Stimulated activated naive CD4-positive, alpha-beta T cell (primary cell): Measurements from ENCODE around the gene ZMYND19.
"Not testable (repeated sequence)": the region's sequence is repeated elsewhere in the genome, so short reads cannot be mapped to it uniquely, and the experiment has no call there.

Experiments
- DNase-seq, 6 experiments: peaks; one replicate each; lab custom pipeline; 2025; lab: John Stamatoyannopoulos, UW

The ZMYND19 gene

DNA sequence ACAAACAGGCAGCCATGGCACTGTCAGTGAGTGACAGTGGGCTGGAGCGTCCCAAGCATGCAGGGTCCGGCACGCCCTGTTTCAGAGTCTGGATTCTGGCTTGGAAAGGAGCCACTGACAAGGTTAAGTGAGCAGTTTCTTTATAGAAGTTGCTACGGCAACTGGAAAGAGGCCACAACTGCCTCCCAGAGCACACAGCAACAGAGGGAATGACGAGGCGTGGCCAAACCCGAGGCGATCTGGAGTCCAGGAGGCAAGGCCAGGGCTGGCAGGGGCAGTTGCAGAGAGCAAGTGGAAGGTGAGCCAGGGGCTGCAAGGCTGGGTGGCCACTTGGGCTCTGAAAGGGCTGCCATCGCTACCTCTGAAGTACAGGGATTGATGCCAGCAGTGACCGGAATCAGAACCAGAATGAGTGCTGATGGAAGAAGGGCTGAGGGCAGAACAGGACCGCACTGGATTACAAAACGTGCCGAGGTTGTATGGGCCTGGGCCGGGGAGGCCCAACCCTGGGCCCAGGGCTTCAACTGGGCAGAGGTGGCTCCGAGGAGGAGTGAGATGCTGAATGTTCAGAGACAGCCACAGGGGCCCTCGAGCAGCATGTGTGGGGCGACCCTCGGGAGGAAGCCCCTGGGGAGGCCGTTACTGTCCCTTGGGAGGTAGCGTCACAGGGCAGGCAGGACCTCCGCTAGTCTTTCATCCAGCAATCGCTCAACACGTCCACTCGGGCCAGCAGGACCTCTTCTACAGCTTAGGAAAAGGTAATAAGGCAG is 34.1 kb downstream of the ZMYND19 start:
- no peak for DNase-seq

DNA sequence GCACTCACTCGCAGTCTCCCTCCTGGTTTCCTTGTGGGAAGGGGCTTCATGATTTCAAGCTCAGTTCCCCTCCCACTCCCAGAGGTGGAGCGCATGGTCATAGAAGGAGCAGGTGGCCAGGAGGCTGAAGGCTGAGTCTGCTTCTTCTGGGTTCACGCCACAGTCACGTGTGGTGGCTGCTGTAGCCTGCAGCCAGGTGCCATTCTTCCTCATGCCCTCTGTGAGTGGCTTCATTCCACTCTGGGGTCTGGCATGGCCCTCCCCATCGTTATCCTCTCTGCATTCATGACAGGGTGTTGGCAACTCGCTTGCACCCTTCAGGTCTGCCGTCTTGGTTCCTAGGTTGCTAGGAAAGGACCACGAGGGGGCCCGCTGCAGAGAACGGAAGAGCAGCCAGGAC is 35.1 kb downstream of the ZMYND19 start:
- DNase-seq, result no peak

DNA sequence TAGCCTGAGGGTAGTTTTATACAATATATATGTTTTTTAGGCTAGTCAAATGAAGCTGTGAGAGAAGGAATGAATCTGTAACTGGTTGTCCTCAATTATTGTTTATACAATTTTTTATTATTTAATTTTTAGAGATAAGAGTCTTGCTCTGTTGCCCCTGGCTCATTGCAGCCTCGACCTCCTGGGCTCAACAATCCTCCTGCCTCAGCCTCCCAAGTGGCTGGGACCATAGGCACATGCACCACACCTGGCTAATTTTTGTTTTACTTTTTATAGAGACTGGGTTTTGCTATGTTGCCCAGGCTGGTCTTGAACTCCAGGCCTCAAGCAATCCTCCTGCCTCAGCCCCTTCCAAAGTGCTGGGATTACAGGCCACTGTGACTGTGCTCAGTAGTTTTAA is 36.0 kb downstream of the ZMYND19 start:
- no peak for DNase-seq

DNA sequence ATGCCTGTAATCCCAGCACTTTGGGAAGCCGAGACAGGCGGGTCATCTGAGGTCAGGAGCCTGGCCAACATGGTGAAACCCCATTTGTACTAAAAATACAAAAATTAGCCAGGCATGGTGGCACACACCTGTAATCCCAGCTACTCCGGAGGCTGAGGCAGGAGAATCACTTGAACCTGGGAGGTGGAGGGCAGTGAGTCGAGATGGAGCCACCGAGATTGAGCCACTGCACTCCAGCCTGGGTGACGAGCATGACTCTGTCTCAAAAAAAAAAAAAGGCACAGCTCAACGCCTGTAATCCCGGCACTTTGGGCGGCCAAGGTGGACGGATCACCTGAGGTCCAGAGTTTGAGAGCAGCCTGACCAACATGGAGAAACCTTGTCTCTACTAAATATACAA is 36.7 kb downstream of the ZMYND19 start:
- not testable (repeated sequence) for DNase-seq

DNA sequence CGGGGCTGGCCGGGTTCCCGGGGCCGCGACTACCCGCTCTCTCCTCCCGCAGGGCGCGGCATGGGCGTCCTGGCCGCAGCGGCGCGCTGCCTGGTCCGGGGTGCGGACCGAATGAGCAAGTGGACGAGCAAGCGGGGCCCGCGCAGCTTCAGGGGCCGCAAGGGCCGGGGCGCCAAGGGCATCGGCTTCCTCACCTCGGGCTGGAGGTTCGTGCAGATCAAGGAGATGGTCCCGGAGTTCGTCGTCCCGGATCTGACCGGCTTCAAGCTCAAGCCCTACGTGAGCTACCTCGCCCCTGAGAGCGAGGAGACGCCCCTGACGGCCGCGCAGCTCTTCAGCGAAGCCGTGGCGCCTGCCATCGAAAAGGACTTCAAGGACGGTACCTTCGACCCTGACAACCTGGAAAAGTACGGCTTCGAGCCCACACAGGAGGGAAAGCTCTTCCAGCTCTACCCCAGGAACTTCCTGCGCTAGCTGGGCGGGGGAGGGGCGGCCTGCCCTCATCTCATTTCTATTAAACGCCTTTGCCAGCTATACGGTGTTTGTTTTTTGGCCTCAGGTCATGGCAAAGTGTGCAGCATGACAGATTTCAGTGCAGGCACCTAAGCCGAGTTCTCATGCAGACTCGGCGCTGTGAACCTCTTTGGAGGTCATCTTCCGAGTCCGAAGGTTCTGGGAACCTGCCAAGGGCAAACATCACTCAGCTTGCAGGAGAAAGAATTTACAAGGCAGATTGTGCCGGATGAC is 38.1 kb downstream of the ZMYND19 start:
- peak in 5 of 6 experiments; percentile 15 to 62 (median 52) for DNase-seq

DNA sequence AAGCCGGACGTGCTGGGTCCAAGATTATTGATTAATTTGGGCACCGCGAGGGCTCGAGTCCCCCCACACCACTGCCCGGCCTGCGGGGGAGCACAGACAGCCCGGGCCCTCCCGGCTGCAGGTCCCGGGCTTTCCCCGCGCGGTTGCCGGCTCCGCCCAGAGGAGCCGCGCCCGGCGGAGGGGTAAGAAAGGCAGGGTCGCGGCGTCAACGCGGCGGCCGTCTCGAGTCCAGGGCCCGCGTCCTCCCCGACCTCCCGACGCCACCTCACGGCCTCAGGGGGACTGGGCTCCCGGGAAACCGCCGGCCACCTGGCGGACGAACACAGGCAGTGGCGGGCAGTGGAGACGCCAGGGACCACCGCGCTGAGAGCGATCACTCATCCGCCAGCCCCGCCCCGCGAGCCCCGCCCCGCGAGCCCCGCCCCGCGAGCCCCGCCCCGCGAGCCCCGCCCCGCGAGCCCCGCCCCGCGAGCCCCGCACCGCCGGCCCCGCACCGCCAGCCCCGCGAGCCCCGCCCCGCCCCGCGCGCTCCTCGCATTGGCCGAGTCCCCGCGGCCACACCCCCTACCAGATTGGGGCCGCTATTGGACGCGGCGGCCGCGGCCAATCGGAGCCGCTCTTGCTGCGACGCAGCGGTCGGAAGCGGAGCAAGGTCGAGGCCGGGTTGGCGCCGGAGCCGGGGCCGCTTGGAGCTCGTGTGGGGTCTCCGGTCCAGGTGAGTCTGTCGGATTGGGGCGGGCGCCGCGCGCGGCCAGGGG is 38.9 kb downstream of the ZMYND19 start, which contains the start of gene MRPL41:
Gene MRPL41, plus strand, starts transcription at position 616 of the 758 bp plus-strand sequence. CDS start 203 bp downstream, outside the sequence.
- DNase-seq, result peak; percentile 70 to 92 (median 80)

DNA sequence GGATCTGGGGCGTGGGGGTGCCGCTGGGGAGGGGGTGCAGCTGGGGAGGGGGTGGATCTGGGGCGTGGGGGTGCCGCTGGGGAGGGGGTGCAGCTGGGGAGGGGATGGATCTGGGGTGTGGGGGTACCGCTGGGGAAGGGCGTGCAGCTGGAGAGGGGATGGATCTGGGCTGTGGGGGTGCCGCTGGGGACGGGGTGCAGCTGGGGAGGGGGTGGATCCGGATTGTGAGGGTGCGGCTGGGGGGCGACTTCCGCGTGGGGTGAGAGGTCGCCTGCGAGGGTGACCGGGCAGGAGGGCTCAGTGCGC is 39.4 kb downstream of the ZMYND19 start:
- DNase-seq, result peak in 1 of 6 experiments; percentile 24

DNA sequence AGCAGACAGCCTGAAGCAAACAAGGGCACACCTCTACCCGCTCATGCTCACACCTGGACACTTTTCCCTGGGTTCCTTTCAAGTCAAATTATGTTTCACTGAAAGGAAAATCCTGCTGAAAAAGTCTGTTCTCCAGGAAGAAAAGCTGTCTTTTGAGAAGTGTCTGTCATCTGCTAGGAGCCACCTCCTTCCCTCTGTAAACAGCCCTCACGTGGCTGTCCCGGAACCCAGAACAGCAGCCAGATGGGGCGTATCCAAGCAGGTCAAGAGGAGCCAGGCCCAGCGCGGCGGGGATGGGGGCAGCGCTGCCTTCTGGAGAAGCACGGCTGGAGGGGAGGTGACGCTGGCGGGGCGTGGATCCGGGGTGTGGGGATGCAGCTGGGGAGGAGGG is 40.1 kb downstream of the ZMYND19 start, which contains the start of gene PNPLA7:
Gene PNPLA7, minus strand, starts transcription at position 172 of the 391 bp plus-strand sequence. CDS start 205 bp downstream, outside the sequence.
- peak; percentile 10 to 55 (median 36) for DNase-seq

DNA sequence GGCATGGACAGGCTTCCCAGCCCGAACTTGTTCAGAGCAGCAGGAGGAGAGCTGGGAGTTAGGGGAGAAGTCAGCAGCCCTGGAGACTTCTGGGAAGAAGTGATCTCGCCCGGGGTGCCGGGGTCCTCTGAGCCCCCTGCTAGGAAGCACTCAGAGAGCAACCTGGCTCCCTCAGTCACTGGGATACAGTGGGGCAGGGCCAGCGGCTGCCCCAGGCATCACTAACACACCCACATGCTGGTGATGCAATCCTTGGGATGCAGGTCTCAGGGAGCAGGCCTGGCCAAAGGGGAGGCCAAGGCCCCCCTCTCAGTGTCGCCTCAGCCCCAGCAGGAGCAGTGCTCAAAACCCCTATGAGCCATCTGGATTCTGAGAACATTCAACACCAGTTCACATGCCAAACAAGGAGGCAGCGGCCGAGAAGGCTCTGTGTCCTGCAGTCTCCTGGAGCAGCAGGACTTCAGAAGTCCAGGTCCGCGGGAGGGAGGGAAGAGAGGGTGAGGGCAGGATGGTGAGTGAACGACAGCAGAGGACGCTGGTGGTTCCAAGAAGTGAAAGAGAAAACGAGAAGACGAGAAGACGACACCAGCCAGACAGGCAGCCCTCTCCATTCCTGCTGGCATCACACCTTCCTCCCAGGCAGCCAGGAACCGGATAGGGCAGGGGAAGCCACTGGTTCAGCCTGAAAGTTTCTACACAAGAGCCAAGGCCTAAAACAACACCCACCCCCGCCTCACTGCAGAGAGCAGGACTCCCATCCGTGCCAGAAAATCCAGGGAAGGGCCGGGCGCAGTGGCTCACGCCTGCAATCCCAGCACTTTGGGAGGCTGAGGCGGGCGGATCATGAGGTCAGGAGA is 42.4 kb downstream of the ZMYND19 start:
- no peak for DNase-seq

DNA sequence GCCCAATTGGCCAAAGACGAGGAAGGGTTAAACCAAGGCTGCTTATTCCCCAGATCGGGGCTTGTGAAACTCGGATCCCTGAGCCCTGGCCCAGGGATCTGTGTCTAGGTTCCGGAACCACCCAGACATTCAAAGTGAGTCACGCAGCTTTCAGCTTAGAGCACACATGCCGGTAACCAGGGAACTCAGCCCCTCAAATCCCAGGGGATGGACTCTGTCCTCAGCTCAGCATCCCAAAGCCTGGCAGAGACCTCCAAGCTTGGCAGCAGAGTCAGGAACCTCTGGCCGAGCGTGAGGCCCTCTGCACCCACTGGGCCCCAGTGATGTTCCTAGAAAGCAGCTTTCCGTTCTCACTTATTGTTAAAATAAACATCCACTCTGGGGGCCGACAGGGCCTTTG is 45.2 kb downstream of the ZMYND19 start:
- no peak for DNase-seq

DNA sequence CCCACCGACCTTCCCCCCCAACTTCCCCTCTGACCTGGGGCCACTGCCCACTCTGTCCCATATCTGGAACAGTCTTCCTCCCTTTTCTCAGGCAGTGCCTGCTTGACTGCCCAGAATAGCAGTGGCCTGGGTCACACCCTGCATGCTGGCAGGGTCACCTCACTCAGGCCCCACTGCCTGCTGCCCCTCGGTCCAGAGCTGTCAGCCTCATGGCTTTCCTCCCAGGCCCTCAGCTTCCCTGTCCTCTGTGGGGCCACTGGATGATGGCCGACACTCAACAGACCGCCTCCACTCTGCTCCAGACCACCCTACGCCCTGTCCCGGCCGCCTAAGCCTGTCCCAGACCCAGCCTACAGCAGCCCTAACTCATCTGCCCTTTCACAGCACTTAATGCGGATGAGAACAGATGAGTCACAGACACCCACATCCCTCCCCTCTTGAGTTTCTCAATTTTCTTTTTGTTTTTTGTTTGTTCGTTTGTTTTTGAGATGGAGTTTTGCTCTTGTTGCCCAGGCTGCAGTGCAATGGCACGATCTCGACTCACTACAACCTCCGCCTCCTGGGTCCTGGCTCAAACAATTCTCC is 46.0 kb downstream of the ZMYND19 start:
- DNase-seq, result no peak

DNA sequence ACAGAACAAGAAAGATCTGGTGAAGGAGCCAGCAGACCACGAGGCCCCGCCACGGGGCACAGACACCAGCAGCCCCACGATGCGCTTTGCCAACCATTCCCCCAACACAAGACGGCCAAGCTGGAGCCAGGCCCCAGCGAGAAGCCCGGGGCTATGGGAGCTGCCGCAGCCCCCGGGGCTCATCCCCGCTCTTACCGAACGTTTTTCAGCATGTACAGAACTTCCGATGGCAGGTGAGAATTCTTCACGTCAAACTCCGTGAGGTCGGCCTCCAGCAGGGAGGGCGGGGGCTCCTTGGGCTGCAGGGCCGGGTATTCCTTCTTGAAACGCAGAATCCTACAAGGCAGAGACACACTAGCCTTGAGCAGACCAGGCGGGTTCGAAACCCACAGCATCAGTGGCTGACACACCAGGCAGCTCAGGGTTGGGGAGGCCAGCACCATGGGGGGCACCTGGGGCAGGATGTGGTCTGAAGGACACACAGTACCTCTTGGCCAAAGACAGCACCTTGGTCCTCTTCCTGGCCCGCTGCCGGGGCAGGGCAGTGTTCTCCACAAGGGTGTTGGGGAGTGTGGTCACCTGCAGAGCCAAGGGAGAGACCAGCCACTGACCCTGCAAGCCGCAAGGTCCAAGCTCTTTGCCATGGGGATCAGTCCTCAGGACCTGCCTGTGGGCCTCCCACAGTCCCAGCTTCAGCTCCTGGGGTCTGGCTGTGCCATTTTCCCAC is 46.9 kb downstream of the ZMYND19 start:
- DNase-seq, result no peak

DNA sequence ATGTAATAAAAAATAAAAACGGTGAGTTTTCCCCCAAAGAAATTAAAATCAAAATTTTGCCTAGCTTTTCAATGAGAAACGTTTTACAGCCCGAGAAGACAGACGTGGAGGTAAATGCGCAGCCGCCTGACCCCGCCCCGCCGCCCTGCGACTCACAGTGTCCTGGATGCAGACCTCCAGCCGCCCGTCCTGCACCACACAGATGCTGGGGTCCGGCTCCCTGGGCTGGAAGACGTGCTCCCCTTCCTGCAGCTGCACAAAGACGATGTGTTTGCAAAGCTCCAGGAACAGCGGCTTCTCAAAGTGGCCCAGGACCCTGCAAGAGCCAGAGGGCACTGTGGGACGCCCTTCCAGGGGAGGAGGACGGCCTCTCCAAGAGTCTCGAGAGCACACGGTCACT is 47.8 kb downstream of the ZMYND19 start:
- no peak for DNase-seq

DNA sequence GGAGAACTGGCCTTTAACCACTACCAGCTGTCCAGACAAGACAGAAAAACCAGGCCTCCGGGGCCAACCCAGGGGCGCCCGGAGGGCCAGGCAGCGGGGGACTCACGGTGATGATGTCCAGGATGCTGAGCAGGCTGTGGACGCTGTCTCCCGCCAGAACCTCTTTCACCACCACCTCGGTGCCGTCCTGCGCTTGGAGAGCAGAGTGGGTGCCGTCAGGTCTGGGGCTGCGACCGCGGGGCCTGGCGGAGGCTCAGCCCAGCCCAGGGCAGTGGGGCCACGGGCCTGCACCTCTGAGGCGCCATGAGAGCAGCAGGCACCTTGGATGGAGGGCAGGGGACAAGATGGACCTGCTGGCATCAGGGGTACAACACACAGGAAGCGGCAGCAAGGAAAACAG is 49.8 kb downstream of the ZMYND19 start:
- no peak for DNase-seq

DNA sequence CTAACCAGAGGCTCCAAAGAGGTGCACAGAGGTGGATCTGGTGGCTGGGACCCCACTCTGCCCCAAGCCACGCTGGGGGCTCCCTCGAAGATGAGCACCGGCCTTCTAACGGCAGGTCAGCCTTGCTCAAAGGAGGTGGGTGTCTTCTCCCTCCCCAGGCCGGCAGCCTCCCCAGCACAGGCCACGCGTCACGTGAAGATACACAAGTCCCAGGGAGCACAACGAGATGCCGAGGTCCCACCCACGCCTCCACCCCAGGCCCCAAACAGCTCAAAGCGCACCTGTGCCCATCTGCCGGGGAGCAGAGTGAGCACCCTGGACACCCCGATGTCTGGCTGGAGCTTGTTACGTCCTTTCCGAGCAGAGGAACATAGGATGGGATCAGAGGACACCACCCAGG is 52.3 kb downstream of the ZMYND19 start:
- no peak for DNase-seq

DNA sequence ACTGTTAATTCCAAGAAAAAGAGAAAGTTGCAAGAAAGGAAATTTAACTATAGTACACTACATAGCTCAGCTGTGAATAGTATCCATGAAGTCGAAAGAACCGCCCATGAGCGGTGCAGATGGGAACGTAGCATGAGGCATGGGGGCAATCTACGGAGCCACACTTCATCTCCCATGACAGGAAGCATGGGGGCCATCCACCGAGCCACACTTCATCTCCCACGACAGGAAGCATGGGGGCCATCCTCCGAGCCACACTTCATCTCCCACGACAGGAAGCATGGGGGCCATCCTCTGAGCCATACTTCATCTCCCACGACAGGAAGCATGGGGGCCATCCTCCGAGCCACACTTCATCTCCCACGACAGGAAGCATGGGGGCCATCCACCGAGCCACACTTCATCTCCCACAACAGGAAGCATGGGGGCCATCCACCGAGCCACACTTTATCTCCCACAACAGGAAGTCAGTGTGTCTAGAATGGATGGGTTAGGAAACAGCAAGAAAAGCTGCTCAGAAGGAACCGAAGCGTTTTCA is 53.6 kb downstream of the ZMYND19 start:
- peak in 3 of 6 experiments; percentile 22 to 26 (median 23) for DNase-seq

DNA sequence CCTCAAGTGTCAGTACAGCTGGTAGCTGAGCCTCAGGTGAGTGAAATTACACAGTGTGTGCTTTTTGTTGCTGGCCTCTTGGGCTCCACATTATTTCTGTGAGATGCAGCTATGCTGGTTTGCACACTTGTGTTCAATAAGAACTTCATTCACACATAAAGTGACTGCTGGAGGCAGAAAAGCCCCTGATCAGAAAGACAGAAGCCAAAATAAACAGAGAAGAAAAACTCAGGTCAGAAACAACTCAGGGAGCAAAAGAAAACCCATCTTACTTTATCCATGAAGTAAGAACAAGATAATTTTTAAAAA is 55.2 kb downstream of the ZMYND19 start:
- DNase-seq, result no peak

DNA sequence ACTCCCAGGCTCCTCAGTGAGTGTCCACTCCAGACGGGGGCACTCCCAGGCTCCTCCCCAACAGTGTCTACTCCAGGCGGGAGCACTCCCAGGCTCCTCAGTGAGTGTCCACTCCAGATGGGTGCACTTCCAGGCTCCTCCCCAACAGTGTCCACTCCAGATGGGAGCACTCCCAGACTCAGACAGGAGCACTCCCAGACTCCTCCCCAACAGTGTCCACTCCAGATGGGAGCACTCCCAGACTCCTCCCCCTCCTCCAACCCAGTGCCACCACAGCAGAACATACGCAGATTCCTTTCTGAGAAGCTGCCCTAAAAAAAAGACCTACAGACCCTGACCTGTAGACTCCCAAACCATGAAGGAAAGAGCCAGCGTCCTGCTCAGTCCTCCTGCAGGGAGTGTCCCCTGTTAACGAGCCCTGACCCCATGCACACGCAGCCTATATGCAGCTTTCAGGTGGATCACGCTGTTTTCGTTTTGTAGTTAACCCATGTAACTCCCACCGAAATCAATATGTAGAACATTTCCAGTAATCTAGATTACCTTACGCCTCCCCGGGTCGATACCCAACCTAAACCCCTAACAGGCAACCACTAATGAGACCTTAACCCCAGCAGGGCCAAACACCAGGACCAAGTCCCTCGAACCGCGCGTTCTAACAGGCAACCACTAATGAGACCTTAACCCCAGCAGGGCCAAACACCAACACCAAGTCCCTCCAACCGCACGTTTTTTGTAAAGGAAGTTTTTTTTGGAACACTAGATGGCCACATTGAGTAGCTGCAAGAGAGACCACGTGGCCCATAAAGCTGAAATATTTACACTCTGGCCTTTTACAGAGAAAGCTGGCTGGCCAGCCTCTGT is 55.8 kb downstream of the ZMYND19 start:
- DNase-seq, result peak in 2 of 6 experiments; percentile 18 to 31

DNA sequence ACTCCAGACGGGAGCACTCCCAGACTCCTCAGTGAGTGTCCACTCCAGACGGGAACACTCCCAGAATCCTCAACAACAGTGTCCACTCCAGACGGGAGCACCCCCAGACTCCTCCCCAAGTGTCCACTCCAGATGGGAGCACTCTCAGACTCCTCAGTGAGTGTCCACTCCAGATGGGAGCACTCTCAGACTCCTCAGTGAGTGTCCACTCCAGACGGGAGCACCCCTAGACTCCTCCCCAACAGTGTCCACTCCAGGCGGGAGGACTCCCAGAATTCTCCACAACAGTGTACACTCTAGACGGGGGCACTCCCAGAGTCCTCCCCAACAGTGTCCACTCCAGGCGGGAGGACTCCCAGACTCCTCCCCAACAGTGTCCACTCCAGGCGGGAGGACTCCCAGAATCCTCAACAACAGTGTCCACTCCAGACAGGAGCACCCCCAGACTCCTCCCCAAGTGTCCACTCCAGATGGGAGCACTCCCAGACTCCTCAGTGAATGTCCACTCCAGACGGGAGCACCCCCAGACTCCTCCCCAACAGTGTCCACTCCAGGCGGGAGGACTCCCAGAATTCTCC is 57.3 kb downstream of the ZMYND19 start:
- not testable (repeated sequence) for DNase-seq
